GM21528 (cell line): ENCODE data around the gene RNPEPL1.
A peak's percentile ranks its signal among the peaks of the same experiment; 100 is the strongest.
"Not testable (repeated sequence)": the region's sequence is repeated elsewhere in the genome, so short reads cannot be mapped to it uniquely, and the experiment has no call there.

Experiments used
- ATAC-seq: cut with Tn5 transposase; IDR thresholded peaks from one replicate; pipeline ENCODE4 v1.9.1; 2021; ENCODE audit warnings: mild to moderate bottlenecking, moderate library complexity; ENCODE audit not compliant: unreplicated experiment, low FRiP score

The RNPEPL1 gene, protein sequence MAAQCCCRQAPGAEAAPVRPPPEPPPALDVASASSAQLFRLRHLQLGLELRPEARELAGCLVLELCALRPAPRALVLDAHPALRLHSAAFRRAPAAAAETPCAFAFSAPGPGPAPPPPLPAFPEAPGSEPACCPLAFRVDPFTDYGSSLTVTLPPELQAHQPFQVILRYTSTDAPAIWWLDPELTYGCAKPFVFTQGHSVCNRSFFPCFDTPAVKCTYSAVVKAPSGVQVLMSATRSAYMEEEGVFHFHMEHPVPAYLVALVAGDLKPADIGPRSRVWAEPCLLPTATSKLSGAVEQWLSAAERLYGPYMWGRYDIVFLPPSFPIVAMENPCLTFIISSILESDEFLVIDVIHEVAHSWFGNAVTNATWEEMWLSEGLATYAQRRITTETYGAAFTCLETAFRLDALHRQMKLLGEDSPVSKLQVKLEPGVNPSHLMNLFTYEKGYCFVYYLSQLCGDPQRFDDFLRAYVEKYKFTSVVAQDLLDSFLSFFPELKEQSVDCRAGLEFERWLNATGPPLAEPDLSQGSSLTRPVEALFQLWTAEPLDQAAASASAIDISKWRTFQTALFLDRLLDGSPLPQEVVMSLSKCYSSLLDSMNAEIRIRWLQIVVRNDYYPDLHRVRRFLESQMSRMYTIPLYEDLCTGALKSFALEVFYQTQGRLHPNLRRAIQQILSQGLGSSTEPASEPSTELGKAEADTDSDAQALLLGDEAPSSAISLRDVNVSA

DNA sequence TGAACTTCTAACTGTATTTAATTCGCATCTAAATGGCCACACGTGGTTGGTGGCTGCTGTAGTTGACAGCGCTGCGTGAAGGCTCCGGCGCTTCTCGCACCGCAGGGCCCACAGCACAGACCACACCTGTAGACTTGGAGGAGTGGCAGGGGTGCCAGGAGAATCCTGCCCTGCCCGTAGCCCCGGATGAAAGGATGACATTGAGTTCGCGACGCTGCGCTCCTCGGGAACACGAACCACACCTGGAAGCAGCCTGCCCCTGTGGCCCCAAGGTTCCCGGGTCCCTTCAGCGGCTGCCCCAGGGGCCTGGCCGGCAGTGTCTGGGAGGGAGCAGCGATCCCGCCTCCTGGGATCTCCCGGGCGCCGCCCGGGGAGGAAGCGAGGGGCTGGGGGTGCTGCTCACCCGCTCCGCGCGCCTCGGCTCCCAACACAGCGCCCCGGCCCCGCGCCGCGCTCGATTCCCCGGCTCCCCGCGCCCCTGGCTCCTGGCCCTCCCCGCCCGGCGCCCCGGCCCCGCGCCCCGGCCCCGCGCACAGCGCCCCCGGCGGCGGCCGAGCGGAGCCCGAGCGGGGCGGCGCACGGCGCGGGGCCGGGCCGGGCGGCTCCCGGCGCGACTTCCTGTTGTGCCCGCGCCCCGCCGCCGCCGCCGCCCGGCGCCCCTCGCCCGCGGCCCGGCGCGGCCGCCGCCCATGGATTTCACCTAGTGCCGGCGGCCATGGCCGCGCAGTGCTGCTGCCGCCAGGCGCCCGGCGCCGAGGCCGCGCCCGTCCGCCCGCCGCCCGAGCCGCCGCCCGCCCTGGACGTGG is at the start of gene RNPEPL1:
Gene RNPEPL1 (plus strand): TSS at position 613 of the 806 bp plus-strand sequence. CDS start 103 bp downstream, at position 716.
- ATAC-seq, result peak; percentile 37

DNA sequence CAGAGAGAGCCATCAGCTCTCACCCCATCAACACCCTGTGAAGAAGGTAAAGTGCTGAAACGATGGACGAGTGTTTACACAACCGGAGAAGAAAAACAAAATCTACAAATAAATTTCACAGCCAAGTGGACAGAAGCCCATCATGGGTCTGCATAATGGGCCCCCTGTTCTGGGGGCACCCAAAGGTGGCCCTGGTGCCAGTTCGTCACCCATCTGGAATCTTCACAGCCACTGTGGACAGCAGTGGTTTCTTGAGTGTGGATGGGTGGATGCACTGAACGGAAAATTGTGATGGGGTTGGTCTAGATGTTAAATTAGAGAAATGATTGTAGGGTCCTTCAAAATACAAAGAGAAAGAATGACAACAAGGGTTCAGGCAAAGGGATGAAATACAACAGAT is 49.3 kb upstream of the RNPEPL1 start:
- ATAC-seq, result no peak

DNA sequence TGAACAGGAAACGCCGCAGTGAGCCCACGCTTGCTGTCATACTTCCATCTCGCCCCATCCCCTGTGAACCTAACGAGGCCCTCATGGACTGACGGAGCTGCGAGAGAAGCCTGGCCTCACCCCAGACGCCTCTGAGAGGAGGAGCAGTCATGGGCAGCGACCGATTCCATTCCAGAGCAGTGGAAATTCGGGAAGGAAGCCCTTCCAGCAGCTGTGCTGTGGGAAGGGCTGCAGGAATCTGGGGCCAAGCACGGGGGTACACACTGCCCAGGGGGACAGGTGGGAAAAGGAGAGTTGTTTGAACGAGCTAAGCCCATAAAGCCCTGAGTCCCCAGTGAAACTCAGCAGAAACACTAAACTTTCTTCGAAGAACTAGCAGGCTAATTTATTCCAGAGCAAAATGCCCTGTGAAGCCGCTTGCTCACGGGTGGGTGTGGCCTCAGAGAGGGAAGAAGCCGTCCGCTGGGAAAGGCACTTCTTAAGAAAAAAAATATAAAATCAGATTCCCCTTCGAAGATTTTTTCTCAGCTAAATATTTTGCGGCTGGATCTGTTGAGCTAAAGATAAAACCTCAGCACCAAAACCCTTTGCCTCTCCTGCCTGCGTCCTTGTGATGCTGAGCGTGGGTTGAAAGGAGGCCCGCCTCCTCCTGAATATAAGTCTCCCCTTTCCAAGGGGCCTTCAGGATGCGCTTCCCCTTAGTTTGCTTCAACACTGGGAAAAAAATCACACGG is 48.7 kb upstream of the RNPEPL1 start:
- ATAC-seq, result no peak

DNA sequence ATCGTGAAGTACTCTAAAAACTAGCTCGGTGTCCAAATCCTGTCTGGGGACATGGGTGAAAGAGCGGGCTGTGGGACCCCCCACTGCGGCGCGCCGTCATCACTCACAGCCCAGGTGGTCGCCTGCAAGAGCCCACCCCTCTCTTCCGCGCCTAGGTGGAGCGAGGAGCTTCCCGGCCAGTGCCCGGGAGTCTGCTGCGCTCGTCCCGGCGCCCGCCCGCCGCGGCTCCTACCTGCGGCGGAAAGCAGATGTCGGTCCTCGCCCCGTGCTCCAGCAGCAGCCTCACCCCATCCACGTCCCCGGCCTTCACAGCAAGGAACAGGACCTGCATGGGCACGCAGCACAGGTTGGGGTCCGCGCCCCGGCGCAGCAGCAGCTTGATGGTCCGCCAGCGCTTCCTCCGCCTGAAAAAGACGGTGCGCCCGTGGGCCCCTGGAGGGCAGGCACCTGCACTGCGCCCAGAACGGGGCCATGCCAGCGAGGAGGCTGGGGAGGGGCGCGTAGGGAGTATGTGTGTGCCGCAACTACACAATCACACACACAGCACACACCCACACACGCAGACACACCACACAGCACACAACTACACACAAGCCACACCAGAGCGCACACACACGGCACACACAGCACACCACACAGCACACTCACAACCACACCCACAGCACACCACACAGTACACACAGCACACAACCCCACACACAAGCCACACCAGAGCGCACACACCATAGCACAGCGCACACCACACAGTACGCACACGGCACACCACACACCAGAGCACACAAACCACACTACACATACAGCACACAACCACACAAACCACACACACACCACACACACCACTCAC is 47.9 kb upstream of the RNPEPL1 start:
- ATAC-seq, result no peak

DNA sequence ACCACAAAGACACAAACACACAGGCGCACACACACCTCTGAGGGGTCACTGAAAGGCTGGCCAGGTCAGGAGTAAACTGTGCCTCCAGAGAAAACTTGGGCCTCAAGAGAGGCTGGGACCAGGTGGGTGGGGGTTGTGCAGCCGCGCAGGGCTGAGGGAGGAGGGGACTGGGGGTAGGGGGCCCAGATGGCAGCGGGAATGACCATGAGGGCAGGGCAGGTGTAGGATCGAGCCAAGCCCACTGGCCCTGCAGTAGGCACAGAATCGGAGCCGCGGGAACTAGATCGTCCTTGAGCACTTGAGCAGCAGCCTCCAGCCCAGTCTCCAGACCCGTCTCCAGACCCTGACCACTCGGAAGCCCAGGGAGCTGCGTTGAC is 47.3 kb upstream of the RNPEPL1 start:
- no peak for ATAC-seq

DNA sequence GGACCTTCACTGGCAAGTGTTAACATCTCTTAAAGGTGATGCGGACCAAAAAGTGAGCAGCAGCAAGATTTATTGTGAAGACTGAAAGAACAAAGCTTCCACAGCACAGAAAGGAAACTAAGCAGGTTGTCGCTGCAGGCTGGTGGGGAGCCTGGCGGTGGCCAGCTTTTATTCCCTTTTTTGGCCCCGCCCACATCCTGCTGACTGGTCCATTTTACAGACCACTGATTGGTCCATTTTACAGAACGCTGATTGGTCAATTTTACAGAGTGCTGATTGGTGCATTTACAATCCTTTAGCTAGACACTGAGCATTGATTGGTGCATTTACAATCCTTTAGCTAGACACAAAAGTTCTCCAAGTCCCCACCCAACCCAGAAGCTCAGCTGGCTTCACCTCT is 46.4 kb upstream of the RNPEPL1 start:
- ATAC-seq, result not testable (repeated sequence)

DNA sequence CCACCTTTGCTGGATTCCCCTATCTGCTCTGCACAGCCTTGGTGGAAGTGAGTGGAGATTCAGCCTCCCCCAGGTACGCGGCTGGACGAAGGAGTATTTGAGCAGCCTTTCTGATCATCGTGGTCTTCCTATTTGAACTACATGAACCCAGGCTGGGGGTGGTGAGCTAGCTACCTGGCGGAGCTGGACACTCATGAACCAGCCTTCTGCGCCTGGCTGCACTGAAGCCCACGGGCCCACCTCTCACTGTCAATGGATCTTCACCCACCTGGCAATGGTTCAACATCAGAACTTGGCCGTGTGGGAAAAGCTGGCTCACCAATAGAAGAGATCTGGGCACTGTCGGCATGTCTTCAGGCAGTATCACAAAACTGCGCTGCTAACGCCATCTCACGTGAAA is 45.9 kb upstream of the RNPEPL1 start:
- no peak for ATAC-seq

DNA sequence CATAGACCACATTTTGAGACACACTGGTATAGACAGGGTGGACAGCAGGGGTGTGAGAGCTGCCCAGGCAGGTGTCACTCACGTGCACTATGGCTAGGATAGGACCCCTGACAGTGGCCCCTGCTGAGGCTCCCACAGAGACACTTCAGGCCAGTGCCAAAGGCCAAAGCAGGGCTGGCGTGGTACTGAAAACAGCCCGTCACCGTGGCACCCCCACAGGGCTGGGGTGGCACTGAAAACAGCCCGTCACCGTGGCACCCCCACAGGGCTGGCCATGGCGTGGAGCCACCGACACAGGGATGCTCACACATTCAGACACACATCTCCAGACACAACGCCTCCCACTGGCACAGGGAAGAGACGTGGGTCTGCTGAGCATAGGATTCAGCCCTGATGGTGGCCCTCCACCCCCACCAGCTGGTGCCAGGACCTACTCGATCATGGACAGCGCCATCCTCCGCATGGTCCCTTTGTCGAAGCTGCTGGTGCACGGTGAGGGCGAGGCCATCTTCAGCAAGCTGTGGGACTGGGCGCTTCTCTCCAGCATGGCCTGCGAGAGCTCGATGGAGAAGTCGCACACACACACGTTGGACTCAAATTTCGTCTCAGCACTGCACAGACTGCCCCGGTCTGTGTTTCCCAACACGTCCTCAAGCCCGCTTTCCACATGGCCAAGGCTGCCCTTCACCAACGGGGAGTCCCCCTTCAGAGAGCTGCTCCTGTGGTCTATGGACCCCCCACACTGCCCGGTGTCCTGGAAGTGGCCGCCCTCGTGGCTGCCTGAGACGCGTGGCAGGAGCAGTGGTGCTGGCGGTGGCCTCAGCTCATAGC is 44.6 kb upstream of the RNPEPL1 start:
- ATAC-seq, result no peak

DNA sequence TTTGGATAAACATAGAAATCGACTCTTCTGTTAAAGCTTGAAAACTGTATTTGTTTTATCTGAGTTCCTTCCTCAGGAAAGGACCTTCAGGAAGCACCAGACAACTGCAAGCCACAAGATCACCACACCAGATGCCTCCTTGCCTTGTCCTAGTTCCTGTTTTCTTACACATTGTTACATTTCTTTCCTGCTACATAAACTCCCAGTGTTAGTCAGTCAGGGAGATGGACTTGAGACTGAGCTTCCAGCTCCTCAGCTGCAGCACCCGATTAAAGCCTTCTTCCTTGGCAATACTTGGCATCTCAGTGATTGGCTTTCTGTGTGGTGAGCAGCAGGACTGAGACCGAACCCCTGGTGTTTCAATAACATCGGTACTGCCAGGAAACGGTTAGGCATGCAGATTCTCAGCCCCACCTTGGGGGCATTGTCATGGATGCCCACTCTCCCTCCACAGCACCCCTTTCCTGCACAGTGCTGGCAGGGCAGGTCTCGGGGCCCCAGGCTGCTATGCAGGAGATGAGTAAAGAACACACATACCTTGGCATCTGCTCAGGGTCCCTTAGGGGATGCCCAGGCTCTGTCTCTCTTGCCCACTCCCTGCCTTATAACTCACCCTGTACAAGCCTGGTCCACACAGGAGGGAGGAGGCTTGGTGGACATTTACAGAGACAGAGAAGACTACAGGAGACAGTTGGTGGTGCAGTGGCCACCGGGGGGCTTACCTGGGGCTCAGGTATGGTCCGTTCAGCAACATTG is 43.1 kb upstream of the RNPEPL1 start:
- no peak for ATAC-seq

DNA sequence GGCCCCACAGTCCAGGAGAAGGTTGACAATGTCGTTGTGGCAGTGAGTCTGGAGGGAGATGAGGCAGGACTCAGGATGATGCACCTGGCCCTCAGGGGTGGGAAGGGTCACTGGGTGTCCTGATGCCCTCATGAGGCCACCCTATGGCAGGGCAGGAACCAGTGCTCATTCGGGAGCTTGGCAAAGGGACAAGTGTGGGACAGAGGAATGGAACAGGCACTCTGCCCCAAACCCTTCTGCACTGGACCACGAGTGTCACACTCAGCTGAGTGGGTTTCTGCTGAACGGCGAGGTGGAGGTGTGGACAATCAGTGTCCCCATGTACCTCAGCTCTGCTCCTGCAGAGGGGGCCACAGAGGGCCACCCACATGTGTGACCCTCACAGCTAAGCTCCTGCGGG is 42.5 kb upstream of the RNPEPL1 start:
- no peak for ATAC-seq

DNA sequence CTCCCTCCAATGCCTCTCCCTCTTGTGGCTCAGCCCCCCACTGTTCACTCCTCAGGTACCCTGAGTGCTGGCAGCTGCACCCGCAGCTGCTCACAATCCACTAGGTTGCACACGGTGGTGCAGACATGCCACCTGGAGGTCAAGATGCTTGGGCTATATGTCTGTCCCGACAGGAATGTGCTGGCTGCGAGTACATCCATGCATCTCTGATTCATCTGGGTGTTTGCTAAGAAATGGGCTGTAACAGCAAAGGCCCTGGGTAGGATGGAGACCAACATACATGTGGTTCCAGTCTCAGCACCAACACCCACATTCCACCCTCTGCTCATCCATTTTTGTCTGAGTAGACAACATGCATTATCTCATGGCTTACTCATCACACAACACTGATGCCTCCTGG is 41.8 kb upstream of the RNPEPL1 start:
- no peak for ATAC-seq

DNA sequence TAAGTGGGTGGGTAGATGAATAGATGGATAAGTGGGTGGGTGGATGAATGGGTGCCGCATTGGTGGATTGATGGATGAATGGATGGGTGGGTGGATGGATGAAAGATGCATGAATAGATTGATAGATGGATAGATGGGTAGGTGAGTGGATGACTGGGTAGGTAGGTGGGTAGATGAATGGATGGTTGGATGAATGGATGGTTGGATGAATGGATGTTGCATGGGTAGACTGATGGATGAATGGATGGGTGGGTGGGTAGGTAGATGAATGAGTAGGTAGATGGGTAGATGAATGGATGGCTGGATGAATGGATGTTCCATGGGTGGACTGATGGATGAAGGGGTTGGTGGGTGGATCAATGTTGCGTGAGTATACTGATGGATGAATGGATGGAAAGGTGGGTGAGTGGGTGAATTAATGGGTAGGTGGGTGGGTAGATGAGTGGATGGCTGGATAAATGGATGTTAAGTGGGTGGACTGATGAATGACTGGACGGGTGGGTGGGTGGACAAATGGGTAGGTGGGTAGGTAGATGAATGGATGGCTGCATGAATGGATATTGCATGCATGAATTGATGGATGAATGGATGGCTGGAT is 41.0 kb upstream of the RNPEPL1 start:
- ATAC-seq, result no peak

DNA sequence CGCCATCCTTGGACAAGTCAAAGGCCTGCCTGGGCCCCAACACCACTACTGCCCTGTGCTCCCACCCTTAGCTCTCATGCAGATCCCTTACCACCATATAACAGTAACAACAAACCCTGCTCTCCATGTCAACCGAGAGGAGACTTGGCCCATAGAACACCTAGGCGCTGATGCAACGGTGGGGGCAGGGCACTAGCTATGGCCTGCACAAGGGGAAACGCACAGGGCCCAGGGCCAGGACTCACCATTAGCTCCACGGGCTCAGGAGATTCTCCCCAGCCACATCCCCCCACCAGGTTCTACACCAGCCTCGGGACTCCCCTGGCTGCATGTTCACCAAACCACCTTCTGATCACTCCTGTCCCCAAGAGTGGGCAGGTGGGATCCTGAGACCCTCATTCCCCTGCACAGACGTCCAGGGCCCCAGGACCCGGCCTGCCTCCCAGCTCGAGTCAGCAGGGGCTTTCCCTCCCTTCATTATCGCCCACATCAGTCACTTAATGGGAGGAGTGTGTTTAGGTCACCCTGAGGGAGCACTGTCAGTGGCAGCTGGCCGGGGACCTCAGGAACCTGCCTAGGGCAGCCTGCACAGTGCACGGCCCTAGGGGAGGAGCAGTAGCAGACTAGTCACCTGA is 39.8 kb upstream of the RNPEPL1 start:
- no peak for ATAC-seq

DNA sequence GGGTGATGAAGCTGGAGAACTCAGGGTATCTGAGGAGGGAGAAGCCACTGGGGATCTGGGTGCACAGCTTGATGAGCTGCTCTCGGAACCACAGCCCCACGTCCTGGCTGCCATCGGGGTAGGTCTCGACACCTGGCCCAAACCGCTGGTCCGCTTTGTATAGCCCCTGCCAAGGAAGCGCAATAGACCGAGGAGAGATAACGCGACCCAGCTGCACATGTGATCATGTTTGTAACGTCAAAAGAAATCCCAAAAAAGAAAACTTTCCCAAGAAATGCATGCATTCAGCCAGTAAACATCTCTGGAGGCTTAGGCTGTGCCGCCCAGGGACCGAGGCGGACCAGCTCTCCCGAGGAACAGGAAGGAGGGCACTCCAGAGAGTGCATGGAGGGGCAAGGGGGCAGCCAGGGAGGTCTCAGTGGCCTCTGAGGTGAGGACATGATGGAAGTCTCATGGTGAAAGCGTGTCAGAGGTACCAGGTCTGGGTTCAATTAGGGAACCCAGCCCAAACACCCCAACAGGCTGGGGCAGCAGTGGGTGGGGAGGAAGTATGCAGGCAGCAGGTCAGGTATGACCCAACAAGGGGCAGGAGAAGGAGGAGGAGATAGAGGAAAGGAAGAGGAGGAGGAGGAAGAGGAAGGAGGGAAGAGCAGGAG is 38.8 kb upstream of the RNPEPL1 start:
- ATAC-seq, result no peak

DNA sequence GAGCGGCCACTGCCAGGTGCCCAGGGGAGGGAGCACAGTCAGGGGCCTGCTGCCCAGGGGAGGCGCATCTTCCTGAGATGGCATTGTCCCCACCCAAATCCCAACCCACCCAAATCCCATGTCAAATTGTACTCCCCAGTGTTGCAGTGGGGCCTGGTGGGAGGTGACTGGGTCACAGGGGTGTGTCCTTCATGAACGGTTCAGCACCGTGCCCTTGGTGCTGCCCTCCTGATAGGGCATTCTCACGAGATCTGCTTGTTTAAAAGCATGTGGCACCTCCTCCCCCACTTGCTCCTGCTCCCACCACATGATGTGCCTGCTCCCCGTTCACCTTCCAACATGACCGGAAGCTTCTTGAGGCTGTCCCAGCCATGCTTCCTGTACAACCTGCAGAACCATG is 38.1 kb upstream of the RNPEPL1 start:
- ATAC-seq, result no peak

DNA sequence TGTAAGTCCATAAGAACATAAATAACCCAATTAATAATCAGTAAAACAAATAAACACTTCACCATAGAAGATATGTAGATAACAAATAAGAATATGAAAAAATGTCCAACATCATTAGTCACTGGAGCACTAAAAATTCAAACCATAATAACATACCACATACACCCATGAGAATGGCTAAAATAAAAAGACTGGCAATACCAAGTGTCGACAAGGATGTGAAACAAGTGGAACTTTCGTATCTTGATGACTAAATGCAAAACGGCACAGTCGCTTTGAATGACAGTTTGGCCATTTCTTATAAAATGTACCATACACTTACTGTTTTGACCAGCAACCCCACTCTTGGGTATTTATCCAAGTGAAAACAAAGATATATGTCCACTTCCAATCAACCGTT is 37.2 kb upstream of the RNPEPL1 start:
- ATAC-seq, result no peak
